T-helper 1 cell (primary cell): Measurements from ENCODE around the gene WDR82.

ENCODE experiments used
- DNase-seq, 5 donors: peaks; one replicate each; pipeline ENCODE4 v3.0.0-alpha.2; 2012 to 2020
- total RNA-seq, 4 donors: gene quantifications; one replicate each; lab custom pipeline; 2026; lab: John Stamatoyannopoulos, UW

The WDR82 gene, protein sequence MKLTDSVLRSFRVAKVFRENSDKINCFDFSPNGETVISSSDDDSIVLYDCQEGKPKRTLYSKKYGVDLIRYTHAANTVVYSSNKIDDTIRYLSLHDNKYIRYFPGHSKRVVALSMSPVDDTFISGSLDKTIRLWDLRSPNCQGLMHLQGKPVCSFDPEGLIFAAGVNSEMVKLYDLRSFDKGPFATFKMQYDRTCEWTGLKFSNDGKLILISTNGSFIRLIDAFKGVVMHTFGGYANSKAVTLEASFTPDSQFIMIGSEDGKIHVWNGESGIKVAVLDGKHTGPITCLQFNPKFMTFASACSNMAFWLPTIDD
- 227 to 279 (median 239) reads per million in 4 donors for total RNA-seq

DNA sequence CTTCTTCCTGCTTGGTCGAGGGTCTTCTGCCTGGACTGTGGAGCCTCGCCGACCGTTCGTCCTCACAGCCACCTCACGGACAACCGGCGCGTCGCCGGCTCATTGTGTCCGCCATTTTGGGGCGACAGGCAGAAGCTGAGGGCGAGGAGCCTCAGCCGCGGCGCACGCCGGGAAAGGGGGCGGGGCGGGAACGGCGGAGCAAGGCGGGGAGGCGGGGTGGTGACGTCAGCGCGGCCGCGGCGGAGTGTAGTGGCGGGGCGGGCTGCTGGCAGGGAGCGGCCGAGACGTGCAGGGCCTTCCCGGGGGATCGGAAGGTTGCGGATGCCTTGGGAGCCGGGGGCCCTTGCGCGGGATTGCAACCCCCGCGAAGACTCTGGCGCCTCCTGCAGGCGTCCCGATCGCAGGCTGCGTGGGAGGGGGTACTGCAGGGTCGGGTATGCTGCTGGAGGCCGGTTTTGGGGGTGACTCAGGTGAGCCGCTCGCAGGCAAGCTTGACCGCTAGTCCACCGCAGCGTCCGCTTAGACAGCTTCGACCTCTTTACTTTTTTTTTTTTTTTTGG, at the start of gene WDR82:
WDR82 (minus strand) TSS at position 140 of the 560 bp plus-strand sequence. CDS start 288 bp downstream, outside the sequence.
- DNase-seq, result peak; percentile 95 to 99 (median 96)

DNA sequence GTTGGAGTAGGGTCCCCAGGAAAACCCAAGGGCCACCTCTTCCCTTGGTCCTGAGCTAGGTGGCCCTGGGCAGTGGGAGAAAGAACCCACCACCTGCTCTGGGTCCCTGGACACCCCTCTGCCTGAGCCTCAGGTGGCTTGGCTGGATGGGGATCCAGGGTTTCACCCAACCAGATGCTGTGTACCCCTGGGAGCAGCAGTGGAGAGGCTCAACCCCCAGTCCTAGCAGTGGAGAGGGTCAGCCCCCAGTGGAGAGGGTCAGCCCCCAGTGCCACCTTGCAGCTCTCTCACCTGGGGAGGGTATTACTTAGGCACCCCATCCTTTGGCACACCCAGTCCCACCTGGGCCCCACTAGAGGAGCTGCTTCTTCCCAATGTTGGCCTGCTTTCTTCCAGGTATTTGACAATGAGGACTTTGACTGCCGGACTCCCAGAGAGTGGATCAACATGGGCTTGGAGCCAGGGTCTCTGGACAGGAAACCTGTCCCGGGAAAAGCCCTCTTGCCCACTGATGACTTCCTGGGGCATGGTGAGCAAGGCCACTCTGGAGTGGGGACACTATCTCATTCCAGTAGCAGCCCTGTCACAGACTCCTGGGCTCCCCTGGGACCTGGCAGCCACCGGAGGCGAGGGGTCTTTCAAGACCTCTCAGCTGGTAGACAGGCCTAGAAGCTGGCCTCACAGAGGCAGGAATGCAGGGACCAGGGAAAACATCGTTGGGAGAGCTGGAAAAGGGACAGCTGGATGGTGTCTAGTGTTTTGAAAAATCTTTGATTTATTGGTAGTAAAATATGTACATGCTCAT, 49.2 kb upstream of the WDR82 start:
- no peak for DNase-seq

DNA sequence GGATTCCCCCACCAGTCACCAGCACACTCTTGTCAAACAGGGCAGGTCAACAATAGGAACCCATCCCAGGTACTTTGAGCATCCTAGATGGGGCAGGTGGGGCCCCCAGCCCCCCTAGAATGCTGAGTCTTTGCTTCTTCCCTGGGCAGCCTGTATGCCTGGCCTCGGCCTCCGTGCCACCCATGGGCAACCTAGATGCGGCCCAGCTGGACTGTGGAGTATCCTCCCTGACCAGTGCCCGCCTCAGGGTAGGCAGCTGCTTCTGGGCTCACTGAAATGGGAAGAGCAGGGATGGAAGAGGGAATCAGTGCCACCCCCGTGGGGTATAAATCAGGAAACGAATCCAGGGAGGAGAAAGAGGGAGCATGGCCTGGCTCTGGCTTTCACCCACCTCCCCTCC, 48.5 kb upstream of the WDR82 start:
- no peak for DNase-seq

DNA sequence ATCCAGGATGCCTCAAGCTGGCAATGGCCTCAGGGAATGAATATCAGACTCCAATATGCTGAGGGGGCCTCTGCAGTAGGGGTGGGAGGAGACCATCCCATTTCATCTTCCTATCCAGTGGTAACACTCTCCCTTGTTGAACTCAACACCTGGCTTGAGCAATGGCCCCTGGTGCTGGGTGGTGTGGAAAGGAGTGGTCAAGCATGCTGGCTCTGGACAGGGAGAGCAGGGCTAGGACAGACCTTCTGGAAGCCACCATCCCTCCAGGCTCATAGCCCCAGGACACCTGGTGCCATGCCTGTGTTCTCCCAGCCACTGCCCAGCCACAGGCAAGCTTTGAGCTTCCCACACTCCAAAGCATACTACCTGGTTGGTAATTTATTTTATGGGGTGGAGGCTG, 47.2 kb upstream of the WDR82 start:
- DNase-seq, result no peak

DNA sequence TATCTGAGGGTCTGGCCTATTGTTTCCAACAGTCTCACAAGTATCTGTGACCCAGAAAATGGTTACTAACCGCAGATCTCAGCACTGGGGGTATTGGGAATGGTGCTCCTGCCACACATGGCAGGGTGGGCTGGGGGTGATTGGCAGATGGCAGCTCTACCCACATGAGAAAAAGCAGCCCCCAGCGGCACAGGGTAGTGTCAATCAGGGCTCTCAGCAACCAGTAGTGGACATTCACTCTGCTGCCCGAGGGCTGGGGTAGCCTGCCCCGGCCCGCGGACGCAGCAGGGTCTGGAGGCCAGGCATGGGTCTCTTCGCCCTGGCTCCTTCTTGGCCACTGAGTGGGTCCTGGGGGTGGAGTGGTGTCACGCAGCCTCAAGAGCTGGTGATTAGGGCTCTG, 46.2 kb upstream of the WDR82 start:
- no peak for DNase-seq

DNA sequence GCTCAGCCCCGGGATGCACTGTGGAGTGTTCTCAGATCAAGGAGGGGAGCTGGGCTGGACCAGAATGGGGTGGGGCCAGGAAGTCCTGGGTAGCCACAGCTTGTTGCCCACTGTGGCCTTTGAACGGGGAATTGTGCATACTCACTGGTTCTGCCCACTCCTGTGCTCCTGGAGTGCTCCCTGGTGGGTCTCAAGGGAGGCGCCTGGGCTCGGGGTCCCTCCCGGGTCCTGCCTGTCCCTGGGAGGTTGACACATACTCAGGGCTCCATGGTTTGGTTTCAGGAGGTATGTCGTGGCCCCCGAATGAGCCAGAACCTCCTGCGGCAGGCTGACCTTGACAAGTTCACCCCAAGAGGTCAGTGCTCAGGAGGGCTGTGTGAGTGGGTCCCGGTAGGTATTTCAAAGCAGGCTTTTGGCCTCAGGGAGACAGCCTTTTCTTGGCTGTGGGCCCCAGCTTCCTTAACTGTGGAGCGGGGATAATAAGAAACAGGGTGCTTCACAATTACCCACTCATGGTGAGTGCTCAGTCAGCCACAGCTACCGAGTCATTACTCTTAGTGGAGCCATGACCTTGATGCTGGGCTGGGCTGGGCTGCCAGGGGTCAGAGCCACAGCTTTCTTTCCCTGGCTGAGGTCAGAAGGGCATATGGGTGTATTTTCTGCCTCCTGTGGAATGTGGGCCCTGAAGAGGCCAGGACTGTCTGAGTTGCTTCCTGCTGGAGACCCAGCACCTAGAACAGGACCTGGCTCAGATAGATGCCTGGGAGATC, 45.3 kb upstream of the WDR82 start:
- no peak for DNase-seq

DNA sequence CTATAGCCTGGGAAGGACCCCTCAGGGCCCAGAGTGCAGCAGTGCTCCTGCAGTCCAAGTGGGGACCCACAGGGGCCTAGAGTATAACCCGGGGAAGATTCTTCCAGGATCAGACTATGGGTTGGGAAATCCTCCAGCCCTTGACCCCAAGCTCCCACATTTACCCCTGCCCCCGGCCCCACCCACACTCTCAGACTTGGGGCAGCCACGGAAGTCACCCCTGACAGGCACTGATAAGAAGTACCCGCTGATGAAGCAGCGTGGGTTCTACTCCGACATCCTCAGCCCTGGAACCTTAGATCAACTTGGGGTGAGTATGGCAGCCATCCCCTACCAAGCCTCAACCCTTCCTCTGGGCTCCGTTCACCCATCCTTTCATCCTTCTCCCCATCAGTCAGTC, 44.0 kb upstream of the WDR82 start:
- no peak for DNase-seq

DNA sequence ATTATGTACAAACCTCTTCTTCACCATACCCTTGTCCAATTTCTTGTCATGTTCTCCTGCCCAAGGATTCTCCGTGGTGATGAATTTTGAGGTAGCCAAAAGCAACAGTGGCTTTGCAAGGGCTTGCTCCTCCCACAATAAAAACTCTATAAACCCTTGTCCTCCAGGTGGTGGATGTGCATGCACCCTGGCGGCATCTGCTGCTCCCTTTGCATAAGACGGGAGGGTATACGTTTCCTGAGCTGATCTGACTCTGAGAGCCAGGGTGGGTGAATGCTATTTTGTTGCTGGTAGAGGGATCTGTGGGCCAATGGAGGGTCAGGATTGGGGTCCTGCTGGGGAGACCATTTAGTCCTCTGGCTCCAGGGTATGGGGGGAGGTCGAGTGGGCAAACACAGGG, 43.0 kb upstream of the WDR82 start:
- DNase-seq, result no peak

DNA sequence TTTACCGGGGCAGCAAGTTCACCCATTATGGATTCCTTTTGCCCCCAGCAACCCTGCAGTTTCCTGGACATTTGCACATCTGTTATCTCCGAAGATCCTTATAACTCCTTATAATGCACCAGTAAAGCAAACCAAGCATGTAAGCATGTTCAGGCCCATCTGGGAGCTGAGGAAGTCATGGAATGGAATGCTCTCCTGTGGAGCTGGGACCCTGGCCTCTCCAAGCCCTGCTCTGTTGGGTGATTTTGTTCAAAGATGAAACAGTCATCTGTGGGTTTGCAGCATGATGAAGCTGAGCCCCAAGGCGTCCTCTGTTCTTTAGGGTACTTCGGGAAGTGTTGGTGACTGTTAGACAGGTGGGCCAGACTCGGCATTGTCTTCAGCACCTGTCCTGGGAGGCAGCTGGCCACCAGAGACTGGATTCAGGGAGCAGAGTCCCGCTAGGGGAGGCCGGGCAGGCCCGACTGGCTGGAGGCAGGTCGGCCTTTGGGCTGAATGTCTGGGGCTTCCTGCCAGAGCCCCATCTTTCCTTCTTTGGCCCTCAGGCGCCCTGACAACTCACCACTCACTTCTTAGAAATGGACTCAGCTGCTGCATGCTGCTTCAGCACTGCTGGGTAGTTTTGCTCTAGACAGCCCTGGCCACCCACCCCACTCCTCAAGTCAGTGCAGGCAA, 41.6 kb upstream of the WDR82 start:
- no peak for DNase-seq

DNA sequence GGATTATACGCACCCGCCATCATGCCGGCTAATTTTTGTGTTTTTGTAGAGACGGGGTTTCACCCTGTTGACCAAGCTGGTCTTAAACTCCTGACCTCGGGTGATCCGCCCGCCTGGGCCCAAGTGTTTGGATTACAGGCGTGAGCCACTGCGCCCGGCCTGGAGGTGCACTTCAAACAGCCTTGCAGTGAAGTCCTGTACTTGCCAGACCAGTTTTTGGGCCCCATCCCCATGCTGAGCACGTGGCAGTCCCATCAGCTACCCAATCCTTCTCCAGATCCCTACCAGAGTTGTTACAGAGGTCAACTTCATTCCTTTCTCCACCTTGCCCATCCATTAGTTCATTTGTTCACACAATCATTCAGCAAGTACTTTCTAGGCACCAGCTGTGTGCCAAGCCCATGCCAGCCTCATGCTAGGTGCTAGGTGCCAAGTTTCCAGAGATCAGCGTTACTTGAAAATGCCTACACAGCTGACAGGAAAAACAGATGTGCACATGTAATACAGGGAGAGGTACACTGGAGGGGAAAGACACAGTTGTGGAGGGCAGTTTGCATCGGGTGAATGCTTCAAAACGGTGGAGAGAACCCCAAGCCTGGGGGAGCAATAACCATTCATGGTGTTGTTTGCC, 39.9 kb upstream of the WDR82 start:
- no peak for DNase-seq

DNA sequence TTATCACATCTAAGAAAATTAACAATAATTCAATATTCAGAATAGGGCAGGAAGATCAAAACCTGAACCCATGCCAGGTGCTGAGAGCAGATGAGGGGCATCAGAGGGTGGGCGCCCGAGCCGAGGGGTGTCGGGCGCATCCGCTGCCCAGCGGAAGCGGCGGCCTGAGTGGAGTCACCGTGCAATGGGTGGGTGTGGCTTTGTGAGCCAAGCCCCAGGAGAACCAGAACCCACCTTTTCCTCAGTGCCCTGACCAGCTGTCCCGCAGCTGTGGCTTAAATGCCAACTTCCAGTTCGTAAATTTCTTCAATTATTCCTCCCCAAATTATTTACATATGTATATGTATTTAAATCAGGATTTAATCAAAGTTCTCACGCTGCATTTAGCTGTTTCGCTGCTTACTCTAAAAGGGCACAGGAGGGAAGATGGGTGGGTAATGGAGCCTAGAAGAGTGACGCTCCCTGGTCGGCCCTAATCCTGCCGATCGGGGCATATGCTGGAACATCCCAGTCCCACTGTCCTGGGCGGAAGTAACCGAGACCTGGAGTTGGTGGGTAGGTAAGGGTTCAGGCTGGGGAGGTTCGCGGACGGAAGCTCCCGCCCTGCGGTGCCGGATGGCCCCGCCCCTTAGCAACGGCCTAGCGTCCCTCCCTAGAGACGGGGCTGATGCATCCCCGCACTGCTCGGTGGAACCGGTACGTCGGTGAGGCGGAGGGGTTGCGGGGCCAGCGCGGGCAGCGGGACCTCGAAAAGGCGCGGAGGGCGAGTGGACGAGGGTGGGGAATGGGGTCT, 39.0 kb upstream of the WDR82 start:
- peak; percentile 44 to 70 (median 64) for DNase-seq

DNA sequence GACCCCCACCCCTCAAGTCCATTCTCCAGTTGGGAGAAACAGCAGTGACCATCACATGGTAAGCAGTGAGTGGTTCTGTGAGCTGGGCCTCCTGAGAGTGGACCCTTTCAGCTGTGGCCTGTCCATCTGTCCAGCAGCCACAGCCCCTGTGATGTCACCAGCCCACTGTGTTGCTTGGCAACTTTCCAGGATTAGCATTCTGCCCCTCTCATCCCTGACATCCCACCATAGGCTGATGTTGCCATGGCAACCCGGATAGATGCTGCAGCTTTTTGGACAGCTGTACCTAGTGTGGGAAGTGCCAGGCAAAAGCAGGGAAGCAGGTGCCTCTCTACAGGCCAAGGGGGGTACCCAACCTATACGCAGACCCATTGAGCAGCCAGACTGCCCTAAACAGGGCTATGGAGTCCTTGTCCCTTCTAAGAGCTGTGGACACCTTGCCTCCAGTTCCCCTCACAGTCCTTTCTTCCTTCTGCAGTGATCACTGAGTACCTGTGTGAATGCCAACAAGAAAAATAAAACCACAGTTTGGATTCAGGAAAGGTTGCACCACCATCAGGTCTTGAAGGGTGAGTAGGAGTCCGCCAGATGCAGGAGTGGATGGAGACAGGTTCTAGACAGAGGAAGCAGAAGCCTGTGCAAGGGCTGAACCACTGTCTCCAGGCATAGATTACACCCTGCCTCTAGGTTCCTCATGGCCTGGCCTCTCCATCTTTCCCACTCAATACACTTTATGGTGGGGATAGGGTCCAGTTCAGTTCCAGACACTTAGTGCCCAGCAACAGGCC, 37.7 kb upstream of the WDR82 start, which contains the start of gene DNAH1:
DNAH1 (plus strand) TSS at position 343 of the 788 bp plus-strand sequence. CDS start 6,124 bp downstream, outside the sequence.
- no peak for DNase-seq

DNA sequence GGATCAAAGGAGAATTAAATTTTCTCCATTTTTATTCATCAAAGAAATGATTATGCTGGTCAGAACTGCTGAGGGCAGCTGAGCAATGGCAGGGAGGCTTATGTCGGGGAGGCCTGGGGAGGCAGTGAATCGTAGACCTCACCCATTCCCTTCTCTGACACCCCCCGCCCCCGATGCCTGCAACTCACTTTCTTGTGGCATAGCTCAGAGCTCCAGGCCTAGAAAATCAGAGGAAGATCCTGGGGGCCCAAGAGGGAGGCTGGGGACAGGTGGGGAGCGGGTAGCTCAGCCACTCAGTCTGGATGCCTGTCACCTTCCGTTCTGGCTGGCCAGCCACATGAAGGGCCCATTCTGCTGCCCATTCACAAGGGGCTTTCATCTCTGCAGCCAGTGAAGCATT, 36.6 kb upstream of the WDR82 start:
- DNase-seq, result no peak

DNA sequence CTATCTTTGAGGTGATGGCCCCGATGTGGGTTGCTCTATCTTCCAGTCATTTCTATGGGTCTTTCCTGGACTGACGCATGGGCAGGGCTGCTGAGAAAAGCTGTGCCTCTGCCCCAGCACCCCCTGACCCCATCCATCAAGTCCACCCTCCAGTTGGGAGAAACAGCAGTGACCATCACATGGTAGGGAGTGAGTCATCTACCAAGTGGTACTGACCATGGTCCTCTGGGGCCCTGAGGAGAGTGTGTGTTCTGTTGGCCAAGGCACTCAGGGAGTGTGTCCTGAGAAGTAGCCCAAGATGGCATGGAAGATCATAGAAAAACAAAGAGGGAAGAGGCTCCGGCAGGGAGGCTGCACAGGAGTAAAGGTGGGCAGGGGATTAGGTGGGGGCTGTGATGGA, 36.0 kb upstream of the WDR82 start:
- DNase-seq, result no peak

DNA sequence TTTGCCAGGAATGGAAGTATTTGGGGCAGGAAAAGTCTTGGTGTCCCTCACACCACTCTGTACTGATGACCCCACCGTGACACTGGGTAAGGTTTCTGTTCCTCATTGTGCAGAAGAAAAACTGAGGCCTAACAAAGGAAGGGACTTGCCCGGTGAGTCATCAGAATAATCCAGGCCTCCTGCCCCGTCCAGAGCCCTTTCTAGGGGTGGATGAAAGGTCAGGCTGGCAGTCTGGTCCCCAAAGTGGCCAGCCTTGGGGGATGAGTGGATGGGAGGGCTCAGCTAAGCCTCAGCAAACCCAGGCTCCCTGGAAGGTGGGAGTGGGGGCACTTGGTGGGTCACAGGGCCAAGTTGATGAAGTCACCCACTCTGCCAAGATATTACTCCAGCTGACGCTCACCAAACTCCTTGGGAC, 35.3 kb upstream of the WDR82 start:
- DNase-seq, result no peak

DNA sequence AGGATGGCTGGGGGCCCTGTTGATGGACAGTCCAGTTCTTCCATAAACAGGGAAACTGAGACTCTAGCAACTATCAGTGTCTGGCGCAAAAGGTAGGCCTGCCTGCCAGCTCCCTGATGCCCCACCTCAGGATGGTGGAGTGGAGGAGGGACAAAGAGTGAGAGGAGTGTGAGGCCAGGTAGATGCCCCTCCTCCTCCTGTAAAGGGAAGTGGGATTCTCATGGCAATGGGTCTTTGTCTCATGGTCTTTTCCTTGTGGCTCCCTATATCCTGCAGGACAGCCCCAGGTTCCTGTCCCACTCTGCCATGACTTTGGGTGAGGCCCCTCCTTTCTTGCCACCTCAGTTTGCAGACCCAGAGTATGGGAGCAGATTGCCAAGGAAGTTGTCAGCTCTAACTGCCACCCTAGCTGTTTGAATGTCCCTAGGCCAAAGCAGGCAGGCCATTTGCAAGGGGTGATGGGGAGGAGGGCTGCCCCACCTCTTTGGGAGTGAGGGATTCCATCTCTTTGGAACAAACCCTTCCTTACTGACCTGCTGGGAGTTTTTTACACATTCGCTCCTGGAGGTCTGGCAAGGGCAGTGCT, 34.8 kb upstream of the WDR82 start:
- no peak for DNase-seq

DNA sequence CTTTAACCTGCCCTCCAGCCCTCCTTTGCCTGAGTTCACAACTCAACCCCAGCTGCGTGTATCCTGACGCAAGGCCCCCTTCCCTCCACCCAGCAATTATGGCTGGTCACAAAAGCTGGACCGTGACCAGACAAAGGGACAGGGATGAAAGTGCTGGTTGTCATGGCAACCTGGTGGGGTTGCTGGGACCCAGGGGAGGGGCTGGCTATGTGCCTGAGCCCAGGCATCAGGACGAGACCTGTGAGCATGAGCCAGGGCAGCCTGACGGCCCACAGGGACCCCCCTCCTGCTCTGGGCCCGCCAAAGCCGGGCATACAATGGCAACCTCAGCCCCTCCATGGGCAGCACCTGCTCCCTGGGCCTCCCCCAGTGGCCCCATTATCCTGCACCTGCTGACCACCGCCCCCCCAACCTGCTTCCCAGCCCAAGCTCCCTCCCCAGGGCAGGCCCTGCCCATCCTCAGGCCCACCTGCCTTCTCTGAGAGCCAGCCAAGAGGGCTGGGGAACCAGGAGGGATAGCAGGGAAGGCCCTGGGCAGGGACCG, 33.2 kb upstream of the WDR82 start:
- DNase-seq, result no peak

DNA sequence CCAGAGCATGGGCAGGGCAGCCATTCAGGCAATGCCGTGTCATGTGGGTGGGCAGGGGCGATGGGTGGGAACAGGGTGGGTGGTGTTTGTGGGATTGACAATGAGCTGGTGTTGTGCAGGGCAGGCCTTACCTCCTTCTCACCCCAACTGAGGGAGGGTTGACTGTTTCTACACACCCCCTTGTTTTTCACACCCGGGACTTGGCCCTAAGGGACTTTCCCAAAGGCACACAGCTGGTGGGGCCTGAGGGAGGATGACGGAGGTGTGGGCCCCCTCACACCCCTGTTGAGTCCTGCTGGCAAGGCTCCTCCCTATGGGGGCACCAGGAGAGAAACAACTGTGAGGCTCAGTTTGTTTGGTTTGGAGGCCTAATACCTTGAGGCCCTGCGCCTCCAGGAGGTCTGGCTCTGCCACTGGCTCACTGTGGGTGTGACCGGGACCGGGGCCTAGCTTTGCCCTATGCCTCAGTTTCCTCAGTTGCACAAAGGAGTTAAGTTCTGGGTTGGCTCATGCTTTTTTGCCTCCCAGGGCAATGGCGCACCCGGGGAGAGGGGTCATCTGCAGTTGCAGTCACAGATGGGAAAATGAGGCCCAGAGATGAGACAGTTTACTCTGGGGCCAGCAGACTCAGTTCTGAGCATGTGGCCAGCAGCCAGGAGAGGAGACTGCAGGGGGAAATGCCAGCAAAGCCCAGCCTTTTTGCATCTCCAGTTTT, 32.6 kb upstream of the WDR82 start:
- DNase-seq, result peak in 2 of 5 donors; percentile 11 to 33

DNA sequence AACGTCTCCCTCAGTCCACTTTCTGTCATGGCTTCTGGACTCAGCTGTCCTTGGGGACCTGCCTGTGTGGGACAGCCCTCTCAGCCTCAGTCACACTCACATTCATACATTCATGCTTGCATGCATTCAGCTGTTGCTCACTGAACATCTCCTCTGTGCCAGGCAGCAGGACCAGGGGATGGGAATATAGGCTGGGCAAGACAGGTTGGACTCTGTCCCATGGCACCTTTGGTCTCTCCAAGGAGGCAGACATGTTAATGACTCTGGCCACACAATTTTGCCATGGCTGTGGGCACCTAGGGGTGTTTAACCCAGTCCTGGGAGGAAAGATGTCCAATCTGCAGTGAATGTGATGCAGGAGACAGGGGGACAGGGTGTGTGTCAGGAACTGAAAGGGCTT, 29.9 kb upstream of the WDR82 start:
- DNase-seq, result no peak
